Stromal cell of bone marrow (primary cell): ENCODE measurements around the gene ZFYVE28.
A peak's percentile ranks its signal among the peaks of the same experiment; 100 is the strongest.

Experiments used
- DNase-seq: peaks from one replicate; pipeline ENCODE4 v3.0.0-alpha.2; 2012; ENCODE audit warnings: low read depth

ZFYVE28 gene

DNA sequence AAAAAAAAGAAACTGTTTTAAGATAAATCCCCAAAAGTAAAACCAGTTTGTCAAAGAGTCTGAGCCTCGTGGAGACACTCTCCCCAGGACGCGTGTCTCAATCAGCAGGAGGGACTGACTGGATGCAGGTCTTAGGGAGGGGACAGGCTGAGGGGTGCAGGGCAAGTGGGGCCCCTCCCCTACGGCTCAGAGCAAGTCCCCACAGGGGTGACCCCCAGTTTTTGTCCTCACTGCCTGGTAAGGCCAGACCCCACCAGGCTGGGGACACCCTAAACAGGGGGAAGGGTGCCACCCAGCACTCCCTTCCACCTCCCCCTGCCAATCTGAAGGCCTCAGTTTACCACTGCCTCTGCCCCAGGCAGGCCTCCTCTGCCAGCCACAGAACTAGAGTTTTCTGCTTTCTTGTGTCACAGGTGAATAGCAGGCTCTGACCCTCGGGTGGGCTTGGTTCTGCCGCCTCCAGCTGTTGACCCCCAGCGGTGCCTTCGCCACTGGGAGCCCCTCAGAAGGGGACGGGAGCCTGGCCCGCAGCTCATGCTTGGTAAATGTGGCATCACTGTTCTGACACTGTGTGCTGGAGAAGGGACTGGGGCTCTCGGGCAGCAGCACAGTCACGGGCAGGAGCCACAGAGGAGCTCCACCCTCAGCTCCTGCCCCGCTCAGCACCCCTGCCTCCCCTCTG lies 86.8 kb downstream of the ZFYVE28 start:
- DNase-seq, result no peak

DNA sequence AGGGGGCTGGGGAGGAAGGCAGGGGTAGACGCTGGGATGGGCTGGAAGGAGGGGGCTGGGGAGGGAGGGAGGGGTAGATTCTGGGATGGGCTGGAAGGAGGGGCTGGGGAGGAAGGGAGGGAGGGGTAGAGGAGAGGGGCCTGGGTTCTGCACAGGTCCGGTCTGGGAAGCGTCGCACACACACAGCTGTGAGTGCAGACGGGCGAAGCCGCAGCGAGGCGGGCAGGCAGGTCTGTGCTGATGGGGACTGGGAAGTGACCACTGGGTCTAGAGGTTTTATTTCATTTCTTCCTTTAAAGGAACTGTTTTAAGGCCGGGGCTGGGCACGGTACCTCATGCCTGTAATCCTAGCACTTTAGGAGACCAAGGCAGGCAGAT lies 87.4 kb downstream of the ZFYVE28 start:
- no peak for DNase-seq

GRCh38 chr4:2330091-2331042 lies 88.1 kb downstream of the ZFYVE28 start:
- peak; percentile 80 for DNase-seq

GRCh38 chr4:2327579-2327978 lies 90.9 kb downstream of the ZFYVE28 start:
- no peak for DNase-seq

DNA sequence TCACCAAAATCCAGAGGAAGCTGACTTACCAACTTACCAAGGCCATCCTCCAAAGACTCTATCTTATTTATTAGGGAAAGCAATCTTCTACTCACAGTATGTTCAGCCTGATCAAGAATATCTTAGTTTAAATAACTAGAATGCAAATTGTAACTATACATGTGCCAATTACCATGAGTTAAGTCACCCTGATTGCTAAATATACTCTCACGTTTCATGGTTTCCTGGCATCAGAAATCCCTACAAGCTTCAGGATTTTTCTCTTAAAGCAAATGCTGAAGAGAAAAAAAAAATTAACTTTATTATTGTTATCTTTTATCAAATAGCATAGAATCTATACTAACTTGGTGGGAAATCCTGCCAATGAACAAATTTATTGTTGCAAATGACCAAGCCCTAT lies 93.6 kb downstream of the ZFYVE28 start:
- DNase-seq, result no peak

DNA sequence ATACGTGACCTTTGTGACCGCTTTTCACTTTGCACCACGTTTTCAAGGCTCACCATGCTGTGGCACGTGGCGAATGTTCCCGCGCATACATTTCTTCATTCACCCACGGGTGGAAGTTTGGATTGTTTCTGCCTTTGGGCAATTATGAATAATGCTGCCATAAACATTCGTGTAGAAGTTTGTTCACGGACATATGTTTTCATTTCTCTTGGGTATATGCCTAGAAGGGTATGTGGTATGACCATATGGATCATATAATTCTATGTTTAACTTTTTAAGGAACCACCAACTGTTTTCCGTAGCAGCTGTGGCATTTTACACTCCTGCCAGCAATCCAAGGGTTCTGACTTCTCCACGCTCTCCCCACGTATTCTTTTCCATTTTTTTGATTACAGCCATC lies 95.6 kb downstream of the ZFYVE28 start:
- DNase-seq, result no peak

- DNase-seq, result no peak
These were observed 96.2 kb downstream of the ZFYVE28 start for GRCh38 chr4:2322227-2322626.

DNA sequence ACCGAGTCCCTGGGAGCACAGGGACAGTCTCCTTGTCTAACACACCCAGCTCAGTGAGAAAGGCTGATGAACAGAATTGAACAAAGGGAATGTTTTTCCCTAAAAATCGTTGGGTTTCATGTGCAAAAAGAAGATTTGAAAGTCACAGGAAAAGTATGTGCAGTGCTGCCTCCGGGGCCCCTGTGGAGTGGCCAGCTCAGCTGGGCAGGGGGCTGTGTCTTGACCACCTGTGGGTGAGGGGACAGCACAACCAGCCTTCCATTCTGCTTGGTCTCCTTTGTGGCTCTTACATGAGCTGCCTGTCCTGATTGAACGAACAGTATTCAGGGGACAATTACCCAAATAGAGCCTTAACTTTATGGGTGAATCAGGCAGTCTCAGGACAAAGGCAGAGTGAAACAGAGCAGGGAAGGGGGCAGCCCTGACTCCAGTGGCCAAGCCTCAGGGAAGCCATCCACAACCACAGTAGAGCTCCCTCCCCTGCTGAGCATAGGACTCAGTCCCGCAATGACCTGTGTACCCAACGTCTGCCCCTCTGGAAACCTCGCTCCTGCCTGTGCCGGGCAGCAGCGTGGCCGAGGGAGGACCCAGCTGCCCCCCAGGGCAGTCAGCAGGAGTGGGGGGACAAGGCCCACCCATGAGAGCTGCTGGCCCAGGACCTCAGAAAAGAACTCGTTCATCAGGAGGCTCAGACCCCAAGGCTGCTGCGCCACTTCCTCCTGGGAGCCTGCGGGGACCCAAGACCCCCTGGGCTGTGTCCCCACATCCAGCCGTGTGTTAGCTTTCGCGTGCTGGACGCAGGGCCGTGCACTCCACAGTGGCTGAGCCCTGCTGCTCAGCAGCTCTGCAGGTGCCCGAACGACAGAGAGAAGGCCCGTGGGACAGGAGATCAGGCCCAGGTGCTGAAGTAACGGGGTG lies 96.9 kb downstream of the ZFYVE28 start:
- no peak for DNase-seq

DNA sequence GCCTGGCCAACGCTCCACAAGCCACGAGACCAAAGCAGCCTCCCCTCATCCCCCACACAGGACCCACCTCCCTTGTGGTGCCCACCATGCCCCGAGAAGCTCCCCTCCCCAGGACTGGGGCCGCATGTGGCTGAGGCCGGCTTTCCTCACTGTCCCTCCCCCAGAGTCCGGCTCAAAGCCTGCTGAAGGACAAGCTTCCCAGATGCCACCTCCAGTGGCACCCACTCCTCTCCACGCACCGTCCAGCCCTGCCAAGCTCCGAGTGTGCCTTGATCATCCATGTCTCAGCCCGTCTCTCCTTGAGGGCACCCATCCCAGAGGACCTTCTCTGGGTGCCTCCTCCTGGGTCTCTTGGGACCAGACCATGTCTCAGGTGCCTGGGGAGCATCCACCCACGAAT lies 97.7 kb downstream of the ZFYVE28 start:
- DNase-seq, result no peak

GRCh38 chr4:2320152-2320551 lies 98.3 kb downstream of the ZFYVE28 start:
- no peak for DNase-seq

DNA sequence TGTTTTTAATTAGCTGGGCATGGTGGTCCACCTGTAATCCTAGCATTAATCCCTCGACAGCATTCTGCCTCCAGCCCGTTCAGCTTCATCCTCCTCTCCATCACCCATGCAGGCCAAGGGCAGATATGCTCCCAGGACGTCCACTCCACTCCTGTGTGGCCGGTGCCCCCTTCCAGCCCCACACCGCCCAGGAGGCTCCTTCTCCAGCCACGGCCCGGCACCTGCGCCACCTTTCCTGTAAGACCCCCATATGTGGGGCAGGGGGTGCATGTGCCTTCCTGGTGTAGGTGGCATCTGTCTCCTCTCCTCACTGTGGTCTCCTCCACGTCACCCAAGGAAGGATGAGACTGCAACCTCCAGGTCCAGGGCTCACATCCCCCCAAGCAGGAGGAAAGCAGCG lies 99.6 kb downstream of the ZFYVE28 start:
- no peak for DNase-seq

- DNase-seq, result no peak
These were observed 100.0 kb downstream of the ZFYVE28 start for GRCh38 chr4:2318476-2318875.

DNA sequence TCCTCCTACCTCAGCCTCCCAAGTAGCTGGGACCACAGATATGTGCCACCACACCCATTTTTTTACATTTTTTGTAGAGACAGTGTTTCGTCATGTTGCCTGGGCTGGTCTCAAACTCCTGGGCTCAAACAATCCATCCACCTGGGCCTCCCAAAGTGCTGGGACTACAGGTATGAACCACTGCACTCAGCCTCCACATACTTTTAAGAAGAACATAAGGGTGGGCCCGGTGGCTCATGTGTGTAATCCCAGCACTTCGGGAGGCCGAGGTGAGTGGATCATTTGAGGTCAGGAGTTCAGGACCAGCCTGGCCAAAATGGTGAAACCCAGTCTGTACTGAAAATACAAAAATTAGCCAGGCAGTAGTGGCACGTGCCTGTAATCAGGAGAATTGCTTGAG lies 105.1 kb downstream of the ZFYVE28 start:
- no peak for DNase-seq

DNA sequence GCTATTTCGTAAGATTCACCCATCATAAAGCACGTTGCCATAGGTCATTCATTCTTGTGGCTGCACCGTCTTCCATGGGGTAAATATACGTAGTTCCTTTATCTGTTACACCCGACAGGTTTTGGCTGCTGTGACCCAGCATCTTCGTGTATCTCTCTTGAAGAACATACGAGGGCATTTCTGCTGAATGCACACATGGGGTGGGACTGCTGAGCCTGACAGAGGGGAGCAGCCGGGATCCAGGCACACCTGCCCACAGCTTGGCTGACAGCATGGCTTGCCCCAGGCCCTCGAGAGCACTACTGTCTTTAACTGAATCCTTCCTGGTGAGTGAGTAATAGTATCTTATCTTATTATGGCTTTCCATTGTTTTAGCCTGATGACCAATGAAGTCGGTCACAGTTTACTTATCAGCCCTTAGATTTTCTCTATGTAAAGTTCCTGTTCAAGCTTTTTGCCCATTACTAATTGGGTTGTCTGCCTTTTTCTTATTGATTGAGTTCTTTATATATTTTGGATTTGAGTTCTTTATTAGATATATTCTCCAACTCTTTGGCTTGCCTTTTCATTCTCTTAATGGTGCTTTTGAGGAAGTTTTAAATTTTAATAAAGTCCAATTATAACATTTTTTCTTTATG lies 111.6 kb downstream of the ZFYVE28 start:
- DNase-seq, result no peak

GRCh38 chr4:2305766-2306501 lies 112.5 kb downstream of the ZFYVE28 start:
- DNase-seq, result no peak

DNA sequence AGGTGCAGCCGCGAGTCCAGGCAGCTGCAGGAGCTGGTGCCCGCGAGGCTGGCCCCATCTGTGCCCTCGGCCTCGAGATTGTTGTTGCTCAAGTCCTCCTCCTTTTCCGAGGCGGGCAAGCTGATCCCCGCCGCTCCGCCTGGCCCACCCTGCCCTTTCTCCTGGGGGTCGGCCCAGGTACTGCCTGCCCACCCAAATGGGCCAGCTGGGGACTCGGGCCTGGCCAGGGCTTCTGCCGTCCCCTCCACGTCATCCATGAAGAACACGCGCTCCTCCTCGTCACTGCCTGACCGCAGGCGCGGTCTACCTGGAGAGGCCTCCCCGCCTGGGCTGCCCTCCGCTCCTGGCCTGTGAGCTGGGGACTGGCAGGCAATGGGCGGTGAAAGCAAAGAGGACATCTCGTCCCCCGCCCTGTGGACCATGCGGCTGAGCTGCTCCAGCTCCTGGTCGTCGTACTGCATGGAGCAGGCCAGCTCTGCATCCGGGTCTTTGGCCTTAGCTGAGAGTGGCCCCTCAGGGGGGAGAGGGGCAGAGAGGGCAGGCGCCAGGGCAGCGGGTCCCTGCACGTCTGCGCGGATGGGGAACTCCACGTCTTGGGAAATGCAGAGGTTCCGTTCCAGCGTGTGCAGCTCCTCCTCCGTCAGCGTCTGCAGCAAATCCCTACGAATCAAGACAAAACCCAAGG lies 113.4 kb downstream of the ZFYVE28 start:
- DNase-seq, result no peak

DNA sequence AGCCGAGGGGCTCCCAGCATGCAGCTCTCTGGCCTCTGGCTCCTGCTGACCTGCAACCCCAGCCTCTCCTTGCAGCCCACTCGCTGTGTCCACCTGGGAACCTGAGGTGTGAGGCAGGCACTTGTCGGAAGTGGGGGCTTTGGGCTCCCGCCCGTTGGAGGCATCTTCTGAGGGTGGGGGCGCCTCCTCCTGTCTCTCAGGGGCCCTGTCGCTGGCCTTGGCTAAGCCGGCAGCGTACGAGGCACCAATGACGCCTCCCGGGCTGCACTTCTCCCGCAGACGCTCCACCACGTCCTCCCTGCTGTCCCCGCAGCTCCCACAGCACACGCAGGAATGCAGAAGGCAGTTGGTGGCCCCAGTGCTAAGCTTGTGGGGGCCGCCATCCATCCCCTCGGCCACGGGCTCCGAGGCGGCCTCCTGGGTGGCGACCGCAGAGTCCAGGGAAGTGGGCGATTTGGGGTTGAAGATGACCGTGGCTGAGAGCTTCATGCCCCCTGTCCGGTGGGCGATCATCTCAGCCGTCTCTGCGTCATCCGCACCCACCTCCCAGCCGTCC lies 114.0 kb downstream of the ZFYVE28 start:
- DNase-seq, result no peak

GRCh38 chr4:2303686-2304320 lies 114.6 kb downstream of the ZFYVE28 start:
- DNase-seq, result no peak

DNA sequence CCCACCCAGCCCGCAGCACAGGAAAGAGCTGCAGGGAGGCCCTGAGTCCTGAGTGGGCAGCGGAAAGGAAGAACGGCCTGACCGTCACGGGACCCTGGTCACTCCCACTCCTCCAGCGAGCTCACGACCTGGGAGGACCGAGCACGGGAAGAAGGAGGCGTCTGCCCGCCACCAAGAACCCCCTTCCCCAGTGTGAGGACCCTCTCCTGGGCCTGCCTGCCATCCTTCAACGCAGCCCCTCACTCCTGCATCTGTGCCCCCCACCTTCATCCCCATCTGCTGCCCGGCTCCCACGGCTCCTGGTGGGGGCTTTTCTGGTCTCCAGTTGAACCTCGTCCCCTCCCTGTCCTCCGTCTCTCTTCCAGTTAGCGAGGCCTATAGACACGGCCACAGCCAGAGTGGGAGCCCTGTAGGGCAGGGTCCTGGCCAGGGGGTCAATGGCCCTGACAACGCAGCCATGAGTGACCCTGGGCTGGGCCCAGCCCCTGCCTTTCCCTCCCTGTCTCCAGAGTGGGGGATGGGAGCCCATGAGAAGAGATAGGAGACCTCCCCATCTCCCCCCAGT lies 115.2 kb downstream of the ZFYVE28 start:
- DNase-seq, result no peak
